HG03565 (cell line): ENCODE measurements around the gene TEX264.
"Not testable (repeated sequence)": the region's sequence is repeated elsewhere in the genome, so short reads cannot be mapped to it uniquely, and the experiment has no call there.

ENCODE experiments used
- ATAC-seq: cut with Tn5 transposase; IDR thresholded peaks from one replicate; pipeline ENCODE4 v1.9.1; 2021; ENCODE audit warnings: mild to moderate bottlenecking, moderate library complexity; ENCODE audit not compliant: unreplicated experiment

Gene TEX264, protein sequence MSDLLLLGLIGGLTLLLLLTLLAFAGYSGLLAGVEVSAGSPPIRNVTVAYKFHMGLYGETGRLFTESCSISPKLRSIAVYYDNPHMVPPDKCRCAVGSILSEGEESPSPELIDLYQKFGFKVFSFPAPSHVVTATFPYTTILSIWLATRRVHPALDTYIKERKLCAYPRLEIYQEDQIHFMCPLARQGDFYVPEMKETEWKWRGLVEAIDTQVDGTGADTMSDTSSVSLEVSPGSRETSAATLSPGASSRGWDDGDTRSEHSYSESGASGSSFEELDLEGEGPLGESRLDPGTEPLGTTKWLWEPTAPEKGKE

GRCh38 chr3:51670823-51671733 is at the start of gene TEX264:
TEX264 (plus strand) TSS chr3:51671252; CDS start chr3:51674305, 3,053 bp downstream.
- peak; percentile 68 for ATAC-seq

DNA sequence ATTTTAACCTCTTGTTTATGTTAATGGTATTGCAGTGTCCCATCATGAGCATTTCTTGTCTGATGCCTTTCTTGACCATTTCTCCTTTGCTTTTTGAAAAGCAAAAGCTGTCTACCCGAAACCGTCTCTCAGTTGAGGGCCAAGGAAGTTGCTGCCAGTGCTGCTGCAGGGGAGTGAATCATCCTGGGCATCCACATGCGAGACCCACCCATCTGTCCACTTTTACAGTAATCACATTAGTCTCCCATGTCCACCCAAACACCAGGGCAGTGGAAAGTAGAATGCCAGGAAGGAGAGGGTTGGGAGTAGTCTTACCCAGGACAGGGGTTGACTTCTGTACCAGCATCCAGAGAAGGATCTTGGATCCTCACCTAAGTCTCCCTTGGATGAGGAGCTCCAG is 48.6 kb upstream of the TEX264 start:
- no peak for ATAC-seq

GRCh38 chr3:51622868-51623267 is 48.2 kb upstream of the TEX264 start:
- ATAC-seq, result no peak

DNA sequence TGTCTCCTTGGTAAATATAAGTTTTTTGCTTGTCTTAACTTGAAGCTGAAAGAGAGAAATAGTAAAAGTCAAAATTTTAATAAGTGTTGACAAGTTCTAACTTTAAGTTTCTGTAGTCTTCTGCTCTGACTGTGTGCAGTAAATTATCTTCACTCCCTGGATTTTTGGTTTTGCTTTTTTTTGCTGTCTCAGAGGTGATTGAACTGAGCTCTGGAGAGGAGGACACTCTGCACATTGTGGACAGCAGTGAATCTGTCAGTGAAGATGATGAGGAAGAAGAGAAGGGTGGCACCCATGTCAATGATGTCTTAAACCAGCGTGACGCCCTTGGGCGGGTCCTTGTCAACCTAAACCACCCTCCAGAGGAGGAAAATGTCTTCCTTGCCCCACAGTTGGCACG is 40.5 kb upstream of the TEX264 start:
- ATAC-seq, result no peak

DNA sequence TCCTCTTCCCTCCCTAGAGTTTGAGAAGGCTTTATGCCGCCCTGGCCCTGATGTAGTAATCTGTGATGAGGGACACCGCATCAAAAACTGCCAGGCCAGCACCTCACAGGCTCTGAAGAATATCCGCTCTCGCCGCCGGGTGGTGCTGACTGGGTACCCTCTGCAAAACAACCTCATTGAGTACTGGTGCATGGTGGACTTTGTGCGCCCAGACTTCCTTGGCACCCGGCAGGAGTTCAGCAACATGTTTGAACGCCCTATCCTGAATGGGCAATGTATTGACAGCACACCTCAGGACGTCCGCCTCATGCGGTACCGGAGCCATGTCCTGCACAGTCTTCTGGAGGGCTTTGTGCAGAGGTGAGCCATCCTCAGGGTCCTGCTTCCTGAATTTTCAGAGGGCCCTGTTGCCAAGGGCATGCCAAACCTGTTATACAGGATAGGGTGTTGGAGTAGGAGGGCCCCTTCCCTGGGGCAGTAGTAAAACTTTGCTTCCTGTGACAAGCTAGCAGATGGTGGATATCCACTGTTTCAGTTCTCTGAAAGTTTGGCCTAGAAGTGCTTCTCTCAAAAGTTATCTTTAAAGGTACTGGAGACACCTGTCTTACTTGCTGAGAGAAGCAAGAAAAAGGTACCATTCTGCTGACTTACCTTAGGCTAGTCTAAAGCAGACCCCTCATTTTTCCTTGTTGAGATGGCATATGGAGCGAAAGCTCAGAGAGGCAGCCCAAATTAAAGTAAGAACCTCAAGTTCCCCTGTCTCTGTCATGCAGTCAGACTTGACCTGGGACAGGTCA is 33.7 kb upstream of the TEX264 start:
- no peak for ATAC-seq

- ATAC-seq, result no peak
Observed at GRCh38 chr3:51637941-51638471, 33.0 kb upstream of the TEX264 start.

DNA sequence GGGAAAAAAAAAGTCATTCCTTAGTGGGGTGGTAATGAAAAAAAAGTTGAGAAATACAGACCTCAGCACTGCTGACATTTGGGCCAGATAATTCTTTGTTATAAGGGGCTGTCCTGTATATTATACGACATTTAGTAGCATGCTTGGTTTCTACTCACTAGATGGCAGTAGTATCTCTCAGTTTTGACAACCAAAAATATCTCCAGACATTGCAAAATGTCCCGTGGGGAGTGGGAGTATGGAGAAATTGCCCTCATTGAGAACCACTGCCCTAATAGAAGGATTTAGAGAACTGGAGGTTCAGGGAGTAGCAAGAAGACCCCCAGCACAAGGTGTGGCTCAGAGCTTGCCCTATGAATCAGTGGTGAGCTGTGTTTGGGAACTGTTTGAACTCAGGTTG is 28.6 kb upstream of the TEX264 start:
- ATAC-seq, result no peak

- ATAC-seq, result no peak
Observed at GRCh38 chr3:51646091-51646490, 25.0 kb upstream of the TEX264 start.

GRCh38 chr3:51652103-51652502 is 18.9 kb upstream of the TEX264 start:
- ATAC-seq, result not testable (repeated sequence)

GRCh38 chr3:51653409-51653808 is 17.6 kb upstream of the TEX264 start:
- not testable (repeated sequence) for ATAC-seq

DNA sequence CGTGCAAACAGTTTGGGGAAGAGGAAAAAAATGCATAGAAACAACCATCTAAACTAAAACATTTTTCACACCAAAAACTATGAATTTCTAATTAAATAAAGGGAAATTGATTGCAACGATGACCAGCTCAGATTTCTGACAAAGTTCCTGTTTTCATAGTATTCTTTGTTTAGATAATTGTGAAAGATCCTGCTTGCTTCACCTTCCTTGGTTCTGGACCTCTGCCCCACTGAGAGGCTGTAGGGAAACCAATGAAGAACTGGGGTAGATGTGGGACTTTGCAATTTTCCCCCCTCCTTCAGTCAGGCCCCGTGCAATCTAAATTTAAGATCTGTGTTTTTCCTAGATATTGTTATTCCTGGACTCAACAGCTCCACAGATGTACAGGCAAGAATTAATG is 13.8 kb upstream of the TEX264 start:
- ATAC-seq, result no peak

- no peak for ATAC-seq
Observed at GRCh38 chr3:51659942-51660341, 11.1 kb upstream of the TEX264 start.

- no peak for ATAC-seq
Observed at GRCh38 chr3:51662456-51662855, 8.6 kb upstream of the TEX264 start.

- no peak for ATAC-seq
Observed at GRCh38 chr3:51668756-51669155, 2.3 kb upstream of the TEX264 start.

- ATAC-seq, result no peak
Observed at GRCh38 chr3:51669241-51670052, 1.6 kb upstream of the TEX264 start.

- no peak for ATAC-seq
Observed at GRCh38 chr3:51670053-51670822, 814 bp upstream of the TEX264 start.

DNA sequence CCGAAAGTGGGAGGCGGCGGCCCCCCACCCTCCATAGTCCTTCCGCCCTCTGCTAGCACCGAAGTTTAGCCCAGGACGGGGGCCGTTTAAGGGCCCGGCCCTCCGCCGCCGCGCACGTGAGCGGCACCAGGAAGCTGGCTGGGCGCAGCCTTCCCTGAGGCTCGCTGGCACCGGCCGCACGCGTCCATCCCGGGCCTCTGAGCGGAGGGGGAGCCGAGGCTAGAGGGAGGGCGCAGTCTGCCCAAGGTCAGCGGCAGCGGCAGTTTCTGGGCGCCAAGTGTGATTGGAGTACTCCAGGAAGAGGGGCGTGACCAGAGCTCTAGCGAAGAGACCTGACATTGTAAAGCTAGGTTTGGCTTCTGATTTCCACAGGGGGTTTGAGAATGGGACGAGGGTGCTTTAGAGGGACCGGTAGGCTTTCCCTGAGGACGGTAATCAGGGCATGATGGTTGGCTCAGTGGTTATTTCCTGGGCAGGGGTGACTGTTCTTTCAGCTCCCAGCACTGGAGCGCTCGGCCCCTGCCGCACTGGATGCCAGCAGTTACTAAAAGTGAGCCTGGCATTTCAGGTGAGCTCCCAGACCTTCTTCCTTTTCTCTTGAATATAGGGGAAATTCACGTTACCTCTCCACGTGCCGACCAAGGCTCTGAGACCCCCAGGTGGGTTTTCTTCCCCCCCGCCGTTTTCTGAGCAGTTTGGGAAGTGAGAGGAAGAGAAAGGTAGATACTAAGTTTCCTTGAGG is 853 bp downstream of the TEX264 start:
- ATAC-seq, result peak; percentile 23

GRCh38 chr3:51673181-51673801 is 2.2 kb downstream of the TEX264 start:
- ATAC-seq, result no peak
